Stimulated activated CD8-positive, alpha-beta memory T cell treated with anti-CD3 and anti-CD28 coated beads, Interleukin-12 subunit alpha, Interleukin-12 subunit beta, amount 100 ng/mL, for 1 hour (primary cell): ENCODE data around the gene ZFP69.
"Not testable (repeated sequence)": the region's sequence is repeated elsewhere in the genome, so short reads cannot be mapped to it uniquely, and the experiment has no call there.

ENCODE experiments used
- DNase-seq: peaks from one replicate; pipeline ENCODE4 v3.0.0-alpha.2; 2020; ENCODE audit warnings: low read depth

The ZFP69 gene

GRCh38 chr1:40476924-40477677 lies at the start of gene ZFP69:
Gene ZFP69 (plus strand): TSS chr1:40477290. CDS start chr1:40479362, 2,072 bp downstream.
- DNase-seq, result peak; percentile 50

GRCh38 chr1:40431385-40431784 lies 45.7 kb upstream of the ZFP69 start:
- DNase-seq, result no peak

- DNase-seq, result no peak
These were observed 44.3 kb upstream of the ZFP69 start for GRCh38 chr1:40432644-40433390.

DNA sequence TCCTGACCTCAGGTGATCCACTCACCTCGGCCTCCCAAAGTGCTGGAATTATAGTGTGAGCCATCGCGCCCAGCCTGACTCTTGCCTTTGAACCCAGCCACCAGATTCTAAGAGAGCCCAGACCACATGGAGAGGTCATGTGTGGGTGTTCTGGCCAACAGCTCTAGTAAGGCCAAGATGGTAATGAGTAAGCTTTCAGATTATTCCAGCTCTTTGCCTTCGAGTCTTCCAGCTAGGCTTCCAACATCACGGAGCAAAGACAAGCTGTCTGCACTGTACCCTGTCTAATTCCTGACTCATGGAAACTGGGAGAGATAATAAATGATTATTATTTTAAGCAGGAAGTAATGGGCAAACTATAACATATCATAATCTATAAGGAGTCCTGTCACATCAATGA lies 41.6 kb upstream of the ZFP69 start:
- DNase-seq, result no peak

DNA sequence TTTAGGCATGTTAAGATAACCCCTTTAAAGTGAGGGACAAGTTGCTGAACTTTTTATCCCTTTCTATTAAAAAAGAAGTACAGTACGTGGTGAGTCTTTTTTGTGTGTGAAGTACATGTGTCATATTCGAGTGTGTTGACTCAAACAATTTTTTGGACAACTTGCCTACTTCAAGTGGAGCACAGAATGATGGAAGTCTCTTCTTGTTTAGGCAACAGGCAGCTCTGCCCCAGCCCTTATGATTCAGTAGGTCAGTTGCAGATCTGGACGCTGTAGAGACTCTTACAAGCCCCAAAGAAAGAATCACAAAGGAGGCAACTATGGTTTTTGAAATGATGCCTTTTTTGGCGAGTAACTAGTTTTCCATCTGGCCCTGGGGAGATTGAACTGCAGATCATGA lies 41.2 kb upstream of the ZFP69 start:
- no peak for DNase-seq

DNA sequence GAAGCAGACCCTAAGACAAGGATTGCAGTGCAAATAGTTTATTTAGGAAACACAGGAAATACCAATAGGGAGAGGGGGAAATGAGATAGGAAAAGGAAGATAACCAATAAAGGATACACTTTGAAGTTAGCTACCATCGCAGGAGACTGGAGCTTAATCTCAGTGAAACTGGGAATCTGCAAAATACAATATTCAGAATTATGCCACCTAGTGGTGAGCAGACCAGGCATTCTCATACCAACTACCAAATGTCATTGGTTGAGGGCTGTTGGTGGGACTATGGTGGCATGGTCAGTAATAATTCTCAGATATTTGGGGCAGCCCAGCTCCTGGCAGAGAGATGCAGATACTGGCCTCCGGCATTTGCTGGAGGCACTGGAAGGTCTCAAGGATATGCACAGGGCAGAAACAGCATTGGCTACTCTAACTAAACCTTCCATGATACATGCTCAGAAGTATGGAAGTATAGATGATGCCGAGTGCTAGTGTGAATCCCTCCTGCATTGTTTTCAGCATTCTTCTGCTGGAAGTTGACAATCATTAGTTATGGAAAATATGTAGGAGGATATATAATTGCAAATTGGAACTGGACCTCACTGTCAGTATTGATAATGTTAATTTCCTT lies 38.6 kb upstream of the ZFP69 start:
- DNase-seq, result no peak

DNA sequence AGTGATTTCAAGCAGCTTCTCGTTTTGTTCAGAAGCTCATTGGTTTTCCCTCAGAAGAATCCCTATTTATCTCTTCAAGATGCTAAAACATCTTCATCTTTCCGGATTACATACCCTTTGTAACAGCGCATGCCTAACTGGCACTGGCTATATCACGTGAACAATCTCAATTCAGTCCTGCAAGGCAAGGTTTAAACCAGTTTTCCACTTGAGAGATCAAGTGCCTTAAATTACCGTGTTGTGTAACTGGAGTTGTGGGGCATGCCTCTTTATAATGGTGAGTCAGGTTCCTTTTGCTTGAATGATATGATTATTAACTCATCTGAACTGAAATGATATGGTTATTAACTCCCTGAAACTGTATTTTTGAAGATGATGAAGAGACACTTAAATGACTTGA lies 37.8 kb upstream of the ZFP69 start:
- DNase-seq, result no peak

- DNase-seq, result peak; percentile 81
These were observed 27.2 kb upstream of the ZFP69 start, which contains the start of gene ZFP69B for GRCh38 chr1:40449684-40450494. Gene ZFP69B (plus strand): TSS chr1:40450476. CDS start chr1:40450962, 486 bp downstream.

DNA sequence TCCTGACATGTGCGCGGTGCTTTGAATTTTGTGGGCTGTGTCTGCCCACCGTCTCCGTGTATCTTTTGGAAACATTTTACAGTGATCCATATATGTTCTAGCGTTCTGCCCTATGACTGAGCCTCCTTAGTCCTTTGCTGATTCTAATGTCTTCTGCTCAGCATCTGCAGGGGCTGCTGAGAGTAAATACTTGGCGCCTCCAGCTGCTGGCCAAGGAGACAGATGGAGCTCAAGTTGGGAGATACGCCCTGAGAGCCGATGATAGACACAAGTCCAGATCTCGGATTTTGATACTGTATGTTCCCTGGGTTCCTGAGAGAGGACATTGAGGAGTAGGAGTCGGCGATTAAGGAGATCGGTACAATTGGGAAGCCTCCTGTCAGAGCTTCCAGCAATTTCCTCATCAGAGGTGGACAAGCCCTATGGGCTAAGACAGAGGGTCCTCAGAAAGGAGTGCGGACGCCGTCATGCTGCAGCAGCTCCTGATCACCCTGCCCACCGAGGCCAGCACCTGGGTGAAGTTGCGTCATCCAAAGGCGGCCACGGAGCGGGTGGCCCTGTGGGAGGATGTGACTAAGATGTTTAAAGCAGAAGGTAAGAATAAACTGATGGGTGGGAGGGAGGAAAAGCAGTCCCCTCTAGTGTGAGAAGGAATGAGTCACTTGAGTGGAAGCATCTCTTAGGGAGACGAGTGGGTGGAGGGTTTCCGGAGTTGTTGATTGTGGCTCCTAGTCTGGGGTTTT lies 26.4 kb upstream of the ZFP69 start:
- DNase-seq, result peak; percentile 67

DNA sequence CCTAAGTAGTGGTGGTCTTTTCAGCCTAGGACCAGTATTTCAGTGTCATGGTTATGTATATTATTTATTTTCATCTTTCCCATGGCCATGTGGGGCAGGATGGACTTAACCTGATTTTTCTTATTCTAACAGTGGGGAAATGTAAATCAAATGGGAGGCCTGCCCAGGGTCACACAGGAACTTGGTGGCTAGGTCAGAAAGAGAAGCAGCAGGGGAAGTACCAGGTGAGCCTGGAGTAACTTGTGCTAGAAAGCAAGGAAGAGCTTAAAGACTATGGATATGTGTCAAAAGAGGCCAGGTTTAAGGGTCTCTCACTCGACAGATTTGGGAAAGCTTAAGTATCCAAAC lies 25.9 kb upstream of the ZFP69 start:
- no peak for DNase-seq

DNA sequence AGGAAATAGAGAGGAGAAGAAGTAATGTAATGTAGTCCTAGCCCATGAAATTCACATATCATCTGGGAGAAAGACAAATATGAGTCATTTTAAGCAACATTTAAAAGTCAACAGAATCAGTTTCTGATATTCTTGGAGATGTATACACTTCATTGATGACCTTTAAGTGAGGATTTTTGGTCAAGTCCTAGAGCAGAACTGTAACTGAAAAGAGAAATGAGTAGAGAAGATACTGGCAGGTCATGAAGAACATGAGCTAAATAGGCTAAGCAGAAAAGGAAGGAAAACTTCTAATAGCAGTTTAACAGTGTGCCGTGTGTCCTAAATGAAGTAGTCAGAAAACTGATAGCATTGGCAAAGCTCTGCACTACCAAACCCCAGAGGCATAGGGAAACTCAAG lies 22.2 kb upstream of the ZFP69 start:
- no peak for DNase-seq

GRCh38 chr1:40462956-40463590 lies 14.0 kb upstream of the ZFP69 start:
- DNase-seq, result no peak

DNA sequence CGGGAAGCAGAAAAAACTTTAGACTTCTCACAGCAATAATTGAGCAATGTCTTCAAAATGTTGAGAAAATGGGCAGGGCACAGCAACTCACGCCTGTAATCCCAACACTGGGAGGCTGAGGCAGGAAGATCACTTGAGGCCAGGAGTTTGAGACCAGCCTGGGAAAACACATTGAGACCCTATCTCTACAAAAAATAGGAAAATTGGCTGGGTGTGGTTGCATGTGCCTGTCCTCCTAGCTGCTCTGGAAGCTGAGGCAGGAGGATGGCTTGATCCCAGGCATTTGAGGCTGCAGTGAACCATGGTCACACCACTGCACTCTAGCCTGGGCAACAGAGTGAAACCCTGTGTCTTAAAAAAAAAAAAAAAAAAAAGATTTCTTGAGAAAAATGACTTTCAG lies 7.8 kb upstream of the ZFP69 start:
- DNase-seq, result no peak

DNA sequence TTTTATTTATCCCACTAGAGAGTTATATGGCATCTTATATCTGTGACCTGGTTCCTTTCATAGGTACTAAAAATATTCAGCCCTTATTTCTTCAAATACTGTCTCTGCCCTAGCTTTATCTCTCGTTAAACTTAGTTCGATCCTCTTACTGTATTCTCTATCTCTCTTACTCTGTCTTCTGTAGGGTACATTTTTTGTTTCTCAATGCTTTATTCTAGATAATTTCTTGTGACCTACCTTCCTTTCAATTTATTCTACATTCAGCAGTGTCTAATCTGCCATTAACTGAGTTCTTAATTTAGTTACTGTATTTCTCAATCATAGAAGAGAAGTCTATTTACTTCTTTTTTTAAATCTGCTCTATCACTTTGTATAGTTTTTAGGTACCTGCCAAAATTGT lies 1.8 kb upstream of the ZFP69 start:
- no peak for DNase-seq

DNA sequence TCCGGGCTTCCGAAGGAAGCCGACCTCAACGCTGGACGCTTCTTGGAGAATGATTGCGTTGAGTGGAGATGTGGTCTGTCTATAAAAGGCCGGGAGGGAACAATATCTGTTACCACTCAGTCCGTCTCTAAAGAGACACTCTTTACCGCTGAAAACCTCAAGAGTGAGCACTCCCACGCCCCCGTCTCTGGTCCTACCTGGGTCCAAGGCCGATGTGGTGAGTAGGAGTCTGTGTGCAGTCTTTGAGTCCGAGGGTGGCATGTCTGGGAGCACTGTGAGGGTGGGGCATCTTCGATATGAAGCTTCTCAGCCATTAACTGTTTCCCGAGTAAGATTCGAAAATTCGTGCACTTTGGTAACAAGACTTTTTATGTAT lies 576 bp downstream of the ZFP69 start:
- DNase-seq, result no peak

DNA sequence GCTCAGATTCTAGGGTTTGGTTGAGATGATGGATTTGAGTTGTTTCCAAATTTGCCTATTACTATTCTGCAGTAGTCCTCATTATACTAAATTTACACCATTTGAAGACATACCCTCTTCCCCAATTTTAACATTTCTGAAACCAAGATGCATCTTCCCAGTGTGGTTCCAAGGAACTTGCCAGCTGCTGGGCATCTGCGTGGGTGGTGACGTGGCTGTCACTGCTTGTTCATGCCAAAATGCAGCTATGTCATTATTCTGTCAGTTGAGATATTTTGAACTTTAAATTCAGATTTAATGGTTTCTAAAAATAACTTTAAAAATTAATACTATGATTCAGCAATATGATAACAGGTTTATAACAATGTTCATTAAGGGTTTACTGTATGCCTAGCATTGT lies 1.2 kb downstream of the ZFP69 start:
- no peak for DNase-seq

DNA sequence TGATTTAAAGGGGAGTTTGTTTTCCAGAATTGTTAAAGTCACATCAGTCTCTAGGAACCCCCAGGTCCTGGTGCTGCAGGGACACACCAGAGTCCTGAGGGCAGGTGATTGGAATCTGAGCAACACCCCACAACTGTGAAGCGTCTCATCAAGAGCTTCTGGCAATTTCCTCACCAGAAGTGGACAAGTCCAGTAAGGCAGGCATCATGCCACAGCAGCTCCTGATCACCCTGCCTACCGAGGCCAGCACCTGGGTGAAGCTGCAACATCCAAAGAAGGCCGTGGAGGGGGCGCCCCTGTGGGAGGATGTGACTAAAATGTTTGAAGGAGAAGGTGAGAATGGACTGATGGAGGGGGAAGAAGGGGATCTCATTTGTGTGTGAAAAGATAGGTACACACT lies 2.1 kb downstream of the ZFP69 start:
- DNase-seq, result no peak

GRCh38 chr1:40495315-40495903 lies 18.3 kb downstream of the ZFP69 start:
- no peak for DNase-seq

GRCh38 chr1:40502651-40503050 lies 25.6 kb downstream of the ZFP69 start:
- not testable (repeated sequence) for DNase-seq

DNA sequence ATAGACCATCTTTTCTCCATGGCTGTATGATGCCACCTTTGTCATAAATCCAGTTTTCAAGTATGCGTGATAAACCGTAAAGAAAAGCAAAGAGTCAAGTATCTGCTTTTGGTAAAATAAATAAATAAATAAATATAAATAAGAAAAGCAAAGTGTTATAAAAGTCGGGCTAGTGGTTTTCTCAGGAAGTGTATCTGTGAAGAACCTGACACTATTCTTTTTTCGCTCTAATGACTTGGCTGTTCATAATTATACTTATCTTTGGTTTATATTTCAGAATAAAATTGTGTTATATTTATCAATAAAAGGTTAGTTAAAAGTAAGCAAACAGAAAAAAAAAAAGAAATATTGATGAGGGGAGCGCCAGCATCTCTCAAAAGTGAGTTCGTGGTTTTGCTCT lies 30.9 kb downstream of the ZFP69 start:
- DNase-seq, result no peak
